ENCODE measurements around the gene ITPK1.

ITPK1 gene

DNA sequence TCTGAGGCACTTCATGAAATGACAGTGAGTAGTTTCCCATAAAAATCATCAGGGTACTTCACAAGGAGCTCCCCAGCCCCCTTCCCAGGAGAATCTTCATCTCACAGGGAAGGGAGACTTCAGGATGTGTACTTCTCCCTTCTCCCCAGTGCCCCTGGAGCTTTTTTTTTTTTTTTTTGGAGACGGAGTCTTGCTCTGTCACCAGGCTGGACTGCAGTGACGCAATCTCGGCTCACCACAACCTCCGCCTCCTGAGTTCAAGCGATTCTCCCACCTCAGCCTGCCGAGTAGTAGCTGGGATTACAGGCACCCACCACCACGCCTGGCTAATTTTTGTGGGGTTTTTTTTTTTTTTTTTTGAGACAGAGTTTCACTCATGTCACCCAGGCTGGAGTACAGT, 10.4 kb downstream of the ITPK1 start:
- no peak for DNase-seq (ENCODE audit: low read depth in 2 of 2)

DNA sequence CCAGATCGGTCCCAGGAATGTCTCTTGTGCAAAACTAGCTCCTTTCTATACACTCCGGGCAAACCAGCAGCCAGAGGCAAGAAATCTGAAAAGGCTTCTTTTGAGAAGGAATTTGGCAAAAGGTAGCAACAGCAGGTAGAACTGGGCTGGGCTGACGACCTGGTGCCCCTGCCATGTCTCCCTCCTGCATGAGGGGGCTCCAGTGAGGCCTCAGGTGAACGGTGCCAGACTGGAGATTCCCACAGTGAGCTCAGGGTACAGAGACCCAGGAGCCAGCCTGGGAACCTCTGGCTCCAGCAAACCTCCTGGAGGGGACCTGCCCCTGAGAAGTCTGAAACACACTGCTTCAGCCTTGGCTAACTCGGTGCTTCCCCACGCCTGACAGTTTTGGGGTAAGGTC, 10.8 kb downstream of the ITPK1 start:
- no peak for DNase-seq (ENCODE audit: low read depth in 2 of 2)

DNA sequence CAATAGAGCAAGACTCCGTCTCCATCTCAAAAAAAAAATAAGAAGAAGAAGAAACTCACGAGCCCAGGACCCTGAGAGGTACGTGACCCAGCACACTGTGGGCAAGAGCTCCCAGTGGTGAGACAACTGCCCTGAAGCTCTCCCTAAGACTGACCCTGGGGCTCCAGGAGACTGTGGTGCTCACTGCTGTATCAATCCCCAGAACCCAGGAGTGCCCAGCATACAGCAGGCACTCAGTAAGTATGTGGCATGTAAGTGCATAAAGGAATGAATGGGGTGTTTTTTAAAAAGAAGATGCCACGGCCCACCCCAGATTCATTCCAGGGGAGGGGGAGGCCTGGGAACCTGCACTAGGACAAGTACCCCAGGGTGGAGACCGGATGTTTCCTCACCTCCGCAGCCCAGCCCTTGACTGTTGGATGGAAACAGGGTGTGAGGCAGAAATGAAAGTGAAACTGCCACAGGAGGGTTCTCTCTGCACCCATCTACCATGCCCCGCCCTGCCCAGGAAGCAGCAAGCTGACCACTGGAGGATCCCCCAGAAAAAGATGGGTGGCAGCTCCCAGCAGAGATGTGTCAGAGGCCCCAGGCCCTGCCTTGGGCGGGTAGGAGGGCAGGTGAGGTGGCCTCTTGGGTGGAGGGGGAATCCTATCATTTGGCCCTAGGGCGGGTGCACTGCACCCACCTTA, 12.2 kb downstream of the ITPK1 start:
- peak in 1 of 2 donors; percentile 28 for DNase-seq (ENCODE audit: low read depth in 2 of 2)

DNA sequence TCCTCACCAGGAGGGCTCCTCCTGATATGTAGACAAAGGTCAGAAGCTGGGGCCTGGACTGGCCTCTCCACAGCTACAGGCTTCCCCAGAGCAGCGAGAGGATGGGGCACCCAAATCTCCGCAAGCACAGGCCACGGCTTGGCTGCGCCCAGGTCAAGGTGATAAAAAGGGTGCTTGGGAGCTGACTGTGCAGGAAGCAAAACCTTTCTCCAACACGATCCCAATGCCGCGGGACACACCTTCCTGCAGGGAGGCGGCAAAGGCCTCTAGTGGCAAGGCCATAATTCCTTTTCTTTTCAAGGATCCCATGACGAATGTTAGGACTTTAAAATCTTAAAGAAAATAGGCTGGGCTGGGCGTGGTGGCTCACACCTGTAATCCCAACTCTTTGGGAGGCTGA, 13.6 kb downstream of the ITPK1 start:
- DNase-seq (ENCODE audit: low read depth in 2 of 2) = no peak

DNA sequence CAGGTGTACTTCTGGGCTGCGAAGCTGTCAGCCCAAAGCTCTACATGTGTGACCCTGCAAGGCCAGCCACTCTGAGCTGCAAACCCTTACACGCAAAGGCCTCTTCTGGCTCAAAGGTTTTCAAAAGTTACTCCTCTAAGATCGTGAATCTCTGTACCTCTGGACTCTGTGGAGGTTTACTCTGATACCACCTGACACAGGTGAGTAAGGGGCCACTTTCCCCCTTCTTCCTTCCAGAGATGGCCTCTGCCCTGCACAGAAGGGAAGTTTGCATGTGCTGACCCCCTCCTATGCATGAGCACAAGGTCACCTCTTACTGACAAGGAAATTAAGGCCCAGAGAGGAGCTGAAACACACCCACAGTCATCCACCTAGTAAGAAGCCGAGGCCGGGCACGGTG, 14.5 kb downstream of the ITPK1 start:
- no peak for DNase-seq (ENCODE audit: low read depth in 2 of 2)

DNA sequence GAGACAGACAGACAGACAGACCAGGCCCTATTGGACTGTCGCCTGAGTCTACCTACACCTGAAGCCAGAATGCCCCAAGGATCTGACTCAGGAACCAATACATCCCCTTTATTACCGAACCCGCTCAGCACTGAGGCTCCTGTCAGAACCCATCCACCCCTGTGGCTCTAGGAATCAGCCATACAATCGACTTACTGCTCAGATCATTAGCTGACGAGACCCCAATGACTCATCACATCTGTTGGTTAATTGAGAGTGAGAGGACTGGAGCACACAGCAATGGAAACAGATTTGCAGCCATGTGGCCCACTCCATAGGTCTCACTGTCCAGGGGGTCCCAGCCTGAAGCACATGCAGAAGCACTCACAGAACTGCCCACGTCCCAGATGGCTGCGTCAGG, 15.2 kb downstream of the ITPK1 start:
- DNase-seq (ENCODE audit: low read depth in 2 of 2) = no peak

DNA sequence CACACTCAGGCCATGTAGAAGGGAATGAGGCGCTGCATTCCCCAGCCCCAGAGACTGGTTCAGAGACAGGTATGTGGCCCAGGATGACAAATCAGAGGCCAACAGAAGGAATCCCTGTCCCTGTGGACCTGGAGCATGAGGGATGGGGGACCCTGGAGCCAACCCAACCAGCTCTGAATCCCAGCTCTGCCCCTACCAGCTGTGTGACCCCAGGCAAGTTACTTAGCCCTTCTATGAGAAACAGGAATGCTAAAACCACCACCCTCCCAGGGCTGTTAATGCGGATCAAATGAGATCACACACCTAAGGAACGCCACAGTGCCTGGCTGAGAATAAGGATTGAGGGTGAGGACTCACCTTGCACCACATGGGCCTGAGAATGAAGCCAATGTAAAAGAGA, 15.6 kb downstream of the ITPK1 start:
- no peak for DNase-seq (ENCODE audit: low read depth in 2 of 2)

DNA sequence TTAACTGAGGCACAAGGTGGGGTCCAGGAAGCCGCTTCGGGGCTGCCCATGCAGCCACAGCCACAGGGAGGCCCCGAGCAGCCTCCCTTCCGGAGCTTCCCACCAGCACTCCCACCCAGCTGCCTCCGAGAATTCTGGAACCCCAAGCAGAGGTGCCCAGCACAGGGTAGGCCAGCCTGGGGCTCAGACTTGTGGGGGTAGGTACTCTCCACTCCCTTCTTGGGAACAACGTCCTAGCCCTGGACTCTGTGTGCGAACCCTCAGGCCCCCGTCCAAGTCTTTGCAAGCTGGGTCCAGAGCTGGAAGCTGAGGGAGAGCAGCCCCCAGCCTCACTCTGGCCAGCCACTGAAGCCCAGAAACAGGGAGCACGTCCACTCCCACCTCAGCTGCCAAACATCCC, 16.1 kb downstream of the ITPK1 start:
- DNase-seq (ENCODE audit: low read depth in 2 of 2) = no peak

DNA sequence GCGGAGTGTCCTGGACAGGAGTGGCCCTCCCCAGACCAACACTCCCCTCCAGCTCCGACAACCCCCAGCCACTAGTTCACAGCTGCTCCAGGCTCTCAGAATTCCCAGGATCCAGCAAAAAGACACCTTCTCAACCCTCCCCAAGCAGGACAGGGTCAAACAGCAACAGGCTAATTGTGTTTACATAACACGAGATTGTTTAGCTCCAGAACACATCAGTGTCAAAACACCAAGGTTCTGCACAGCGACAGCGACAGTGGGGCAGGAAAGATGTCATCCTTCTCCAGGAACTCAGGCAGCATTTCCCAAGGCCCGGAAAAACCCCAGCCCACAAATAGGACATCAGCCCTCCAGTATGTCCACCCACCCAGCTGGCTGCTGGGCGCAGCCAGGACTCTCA, 16.5 kb downstream of the ITPK1 start:
- no peak for DNase-seq (ENCODE audit: low read depth in 2 of 2)

DNA sequence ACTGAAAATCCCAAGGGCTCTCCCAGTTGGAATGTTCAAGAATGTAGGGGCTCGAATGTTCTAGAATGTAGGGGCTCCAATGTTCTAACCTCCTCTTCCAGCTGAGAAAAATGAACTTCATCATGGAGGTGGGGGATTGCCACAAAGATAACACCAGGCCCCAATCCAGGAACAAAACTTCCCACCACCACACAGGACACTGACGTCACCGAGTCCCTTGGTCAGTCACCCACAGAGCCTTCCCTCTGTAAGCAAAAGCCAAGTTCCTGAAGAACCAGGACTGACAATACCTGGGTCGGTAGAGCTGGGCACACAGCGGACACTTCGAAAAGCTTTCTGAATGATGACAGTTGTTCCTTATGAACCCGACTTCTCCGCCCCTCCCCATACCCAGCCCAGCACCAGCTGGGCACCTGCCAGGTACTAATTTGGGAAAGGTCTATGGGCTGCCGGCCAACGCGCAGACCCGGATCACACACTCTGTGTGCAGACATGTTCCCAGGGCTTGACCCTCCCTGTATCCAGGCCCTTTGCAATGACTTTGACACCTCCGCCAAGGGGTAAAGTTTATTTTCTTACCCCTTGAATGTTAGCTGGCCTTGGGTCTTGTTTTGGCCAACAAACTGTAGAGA, 18.9 kb downstream of the ITPK1 start:
- no peak for DNase-seq (ENCODE audit: low read depth in 2 of 2)

DNA sequence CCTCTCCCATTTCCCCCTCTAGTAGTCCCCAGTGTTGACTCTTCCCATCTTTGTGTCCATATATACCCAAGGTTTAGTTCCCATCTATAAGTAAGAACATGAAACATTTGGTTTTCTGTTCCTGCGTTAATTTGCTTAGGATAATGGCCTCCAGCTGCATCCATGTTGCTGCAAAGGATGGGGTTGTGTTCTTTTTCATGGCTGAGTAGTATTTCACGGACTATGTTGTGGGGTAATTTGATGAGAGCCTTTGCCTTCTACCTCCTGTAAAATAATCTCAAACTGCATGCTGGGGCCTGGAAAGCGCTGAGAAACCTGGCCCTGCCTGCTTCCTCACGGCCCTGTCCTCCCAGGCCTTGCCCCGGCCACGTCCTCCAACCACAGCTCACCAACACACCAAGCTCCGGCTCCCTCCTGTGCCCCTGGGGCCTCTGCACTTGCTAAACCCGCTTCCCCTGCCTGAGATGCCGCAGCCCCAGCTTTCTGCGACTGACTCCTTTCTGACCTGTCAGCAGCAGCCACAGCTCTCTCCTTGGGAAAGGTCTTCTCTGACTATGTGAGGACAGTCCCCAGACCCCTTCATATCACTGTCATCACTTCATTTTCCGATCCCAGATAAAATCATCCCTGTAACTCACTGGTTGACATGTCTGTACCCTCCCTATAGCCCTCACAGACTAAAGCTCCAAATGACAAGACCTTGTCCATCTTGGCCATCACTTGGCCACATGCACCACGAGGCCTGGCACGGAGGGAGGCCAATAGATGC, 19.8 kb downstream of the ITPK1 start:
- no peak for DNase-seq (ENCODE audit: low read depth in 2 of 2)

DNA sequence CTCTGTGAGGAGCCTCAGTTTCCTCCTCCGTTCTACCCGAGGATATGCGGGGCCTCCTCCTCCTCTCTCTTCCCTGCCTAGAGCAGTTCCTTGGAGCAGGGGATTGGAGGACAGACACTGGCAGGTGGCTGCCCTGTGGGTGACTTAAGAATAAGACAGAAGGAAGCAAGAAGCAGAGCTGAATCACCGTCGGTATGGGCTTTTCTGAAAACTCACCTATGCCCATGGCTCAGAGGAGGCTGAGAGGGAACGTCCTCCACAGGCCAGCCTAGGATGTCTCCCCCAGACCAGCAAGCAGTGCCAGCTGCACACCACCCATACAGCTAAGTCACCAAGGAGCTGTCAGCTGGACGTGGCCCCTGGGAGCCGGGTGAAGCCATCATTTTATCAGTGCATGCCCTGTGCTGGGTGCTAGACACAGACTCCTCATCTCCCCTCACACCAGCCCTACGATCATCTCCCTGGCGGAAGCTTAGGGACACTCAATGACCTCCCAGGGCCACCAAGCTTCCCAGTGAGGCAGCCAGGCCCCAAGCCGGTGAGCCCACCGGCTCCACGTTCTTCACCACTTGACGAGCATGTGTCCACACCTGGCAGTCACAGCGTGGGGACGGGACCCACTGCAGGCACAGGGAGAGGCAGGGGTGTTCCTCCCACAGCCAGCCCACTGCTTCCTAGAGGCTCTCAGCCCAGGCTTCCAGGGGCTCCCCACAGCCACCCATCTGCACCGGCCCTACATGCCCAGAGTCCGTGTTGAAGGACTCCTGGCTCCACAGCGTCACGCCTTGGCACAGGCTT, 21.4 kb downstream of the ITPK1 start:
- DNase-seq (ENCODE audit: low read depth in 2 of 2) = no peak

DNA sequence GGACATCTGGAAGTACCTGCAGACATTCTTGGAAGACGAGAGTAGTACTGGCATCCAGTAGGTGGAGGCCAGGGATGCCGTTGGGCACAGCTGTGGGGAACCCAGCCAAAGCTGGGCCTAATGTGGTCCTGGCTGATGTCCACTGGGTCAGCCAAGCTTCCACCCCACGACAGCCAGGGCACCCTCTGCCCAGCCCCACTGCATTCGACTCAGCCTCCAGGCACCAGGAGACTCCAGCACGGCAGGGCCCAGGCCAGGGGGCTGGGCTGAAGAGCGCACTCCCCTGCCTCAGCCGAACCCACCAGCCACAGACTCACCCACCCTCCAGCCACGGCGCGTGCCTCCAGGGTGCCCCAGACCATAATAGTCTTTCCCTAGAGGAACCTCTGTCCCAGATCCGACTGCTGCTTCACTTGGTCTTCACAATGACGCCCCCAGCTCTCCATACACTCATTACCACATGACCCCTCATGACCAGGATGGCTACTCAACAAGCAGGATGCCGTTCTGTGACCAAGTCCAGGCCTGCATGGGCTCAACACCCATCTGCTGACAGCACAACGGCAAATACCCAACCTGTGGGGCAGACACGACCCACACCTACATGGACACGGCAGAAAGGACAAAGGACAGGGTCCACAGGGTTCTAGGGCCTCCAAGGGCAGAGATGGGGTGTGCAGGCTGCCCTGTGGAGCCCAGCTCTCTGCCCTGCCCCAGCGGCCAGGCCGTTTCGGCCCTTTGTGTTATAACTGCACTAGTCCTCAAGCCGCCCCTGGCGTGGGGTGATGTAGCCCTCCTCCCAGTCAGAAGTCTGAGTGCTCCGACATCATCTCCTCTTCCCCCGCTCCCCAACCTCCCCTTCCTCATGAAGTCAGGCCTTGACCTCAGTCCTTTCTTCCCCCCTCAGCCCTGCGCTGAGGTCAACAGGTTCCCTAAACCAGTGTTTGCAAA, 22.8 kb downstream of the ITPK1 start:
- no peak for DNase-seq (ENCODE audit: low read depth in 2 of 2)

DNA sequence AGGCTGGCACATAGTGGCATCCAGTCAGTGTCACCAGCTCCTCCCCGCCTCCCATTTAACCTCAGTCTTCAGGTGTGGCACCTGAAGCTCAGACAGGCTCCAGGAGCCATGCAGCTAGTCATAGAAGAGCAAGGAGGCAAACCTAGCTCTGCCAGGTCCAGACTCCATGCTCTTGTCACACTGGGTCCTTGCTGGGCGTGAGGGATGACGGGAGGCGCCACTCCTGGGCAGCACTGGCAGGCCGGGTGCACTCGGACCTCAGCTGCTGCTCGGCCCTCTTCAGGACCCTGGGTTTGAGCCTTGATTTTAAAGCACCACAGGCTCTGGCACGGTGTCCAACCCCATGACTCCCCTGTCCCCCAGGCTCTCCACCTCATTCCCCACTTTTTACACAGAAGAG, 24.1 kb downstream of the ITPK1 start:
- DNase-seq (ENCODE audit: low read depth in 2 of 2) = no peak

DNA sequence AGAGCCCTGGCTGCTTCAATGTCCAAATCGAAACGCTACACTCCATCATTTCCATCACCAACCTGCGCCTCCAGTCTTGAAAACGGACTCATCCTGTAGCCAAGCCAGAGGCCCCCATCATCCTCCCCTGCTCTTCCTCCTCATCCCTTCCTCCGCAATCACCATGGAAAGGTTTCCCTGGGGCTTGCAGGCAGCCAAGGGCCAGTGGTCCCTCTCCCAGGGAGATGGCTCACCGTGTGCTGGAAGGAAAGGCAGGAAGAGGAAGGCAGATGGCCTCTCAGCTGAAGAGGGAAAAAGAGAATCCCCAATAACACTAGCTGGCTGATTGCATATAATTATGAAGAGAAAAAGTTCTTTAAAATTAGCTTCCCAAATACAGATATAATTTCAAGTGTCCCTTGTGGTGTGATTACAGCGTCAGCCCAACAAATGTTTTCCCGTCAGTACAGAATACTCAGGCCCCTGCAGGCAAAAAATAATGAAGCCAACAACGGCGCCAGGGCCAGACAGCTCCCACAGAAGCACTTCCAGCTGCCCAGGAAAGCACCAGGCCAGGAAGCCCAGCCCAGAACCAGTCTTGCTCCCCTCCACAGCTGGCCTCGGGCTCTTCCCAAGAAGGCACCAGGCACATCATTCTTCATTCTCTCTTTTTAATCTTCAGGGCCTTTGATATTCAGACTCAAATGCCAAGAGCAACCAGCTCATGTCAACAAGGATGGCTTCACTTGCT, 24.7 kb downstream of the ITPK1 start:
- DNase-seq (ENCODE audit: low read depth in 2 of 2) = no peak

DNA sequence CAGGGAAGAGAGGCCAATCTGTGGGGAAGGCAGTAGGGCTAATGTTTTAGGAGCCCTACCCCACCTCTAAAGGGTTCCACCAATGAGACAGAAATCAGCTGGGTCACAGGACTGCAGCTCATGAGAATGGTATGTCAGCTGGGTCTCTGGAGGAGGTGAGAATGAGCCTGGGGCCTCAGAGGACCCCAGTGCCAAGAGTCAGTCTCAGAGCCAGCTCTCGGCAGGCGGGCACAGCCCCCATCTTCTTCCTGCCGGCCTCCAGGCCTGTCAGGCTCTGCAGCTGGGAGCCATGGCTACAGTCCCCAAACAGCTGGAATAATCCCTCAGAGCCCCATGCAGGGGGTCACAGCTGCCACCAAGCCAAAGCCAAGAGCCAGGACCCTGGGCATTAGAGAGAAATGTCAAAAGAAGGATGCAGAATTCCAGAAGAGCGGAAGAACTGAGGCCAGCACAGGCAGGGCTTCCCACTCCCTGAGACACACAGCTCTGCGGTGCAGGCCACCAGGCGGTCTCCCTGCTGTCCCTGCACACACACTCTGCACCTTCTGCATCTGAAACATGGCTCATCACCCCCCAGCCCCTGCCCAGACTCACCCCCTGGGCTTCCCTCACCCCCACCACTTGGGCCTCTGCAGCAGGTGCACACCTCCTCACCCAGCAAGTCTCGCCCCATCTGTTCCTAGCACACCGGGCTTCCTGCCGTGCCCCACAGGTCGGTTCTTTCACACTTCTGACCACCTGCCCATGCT, 26.0 kb downstream of the ITPK1 start:
- DNase-seq (ENCODE audit: low read depth in 2 of 2) = no peak

DNA sequence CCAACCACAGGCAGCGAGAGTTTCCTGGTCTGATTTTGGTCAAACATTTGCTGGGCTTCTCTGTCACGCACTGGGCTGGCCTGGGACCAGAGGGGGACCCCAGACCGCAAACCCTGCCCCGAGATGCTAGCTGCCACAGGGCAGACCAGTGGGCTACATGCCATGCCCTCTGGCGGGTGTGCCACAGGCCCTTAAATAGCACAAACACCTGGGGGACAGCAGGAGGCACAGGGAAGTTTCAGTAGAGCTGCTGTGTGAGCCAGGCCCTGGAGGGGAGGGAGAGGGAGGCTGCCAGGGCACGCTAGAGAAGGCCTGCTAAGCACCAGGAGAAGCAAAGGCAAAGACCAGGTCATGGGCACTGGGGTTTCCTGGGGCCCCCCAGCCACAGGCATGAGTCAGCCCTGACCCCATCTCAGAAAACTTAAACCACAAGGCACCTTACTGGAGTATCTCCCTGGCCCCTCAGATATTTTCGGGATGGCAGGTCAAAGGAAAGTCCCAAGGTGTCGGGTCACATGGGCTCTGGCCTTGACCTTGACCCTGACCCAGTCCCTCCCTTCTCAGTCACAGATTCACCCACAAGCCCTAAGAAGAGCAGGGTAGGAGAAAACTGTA, 29.2 kb downstream of the ITPK1 start:
- DNase-seq (ENCODE audit: low read depth in 2 of 2) = no peak

DNA sequence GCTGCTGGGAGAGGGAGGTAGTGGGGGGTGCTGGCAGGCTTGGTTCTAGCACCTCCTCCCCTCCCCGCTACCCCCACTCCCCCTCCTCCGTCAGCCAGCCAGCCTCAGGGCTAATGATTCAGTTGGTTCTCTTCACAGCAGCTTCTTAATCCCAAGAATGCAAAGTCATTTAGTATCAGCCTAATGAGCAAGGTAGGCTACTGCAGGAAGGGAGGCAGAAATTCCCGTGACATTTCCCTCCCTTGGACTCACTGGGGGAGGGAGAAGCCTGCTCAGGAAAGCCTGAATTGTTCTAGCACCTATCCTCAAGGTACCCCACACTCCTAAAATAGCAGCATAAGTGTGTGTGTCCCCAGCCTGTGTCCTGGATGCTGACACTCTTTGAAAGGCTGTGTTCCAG, 29.8 kb downstream of the ITPK1 start:
- no peak for DNase-seq (ENCODE audit: low read depth in 2 of 2)

Measured in activated CD4-positive, alpha-beta T cell treated with anti-CD3 and anti-CD28 coated beads for 24 hours (primary cell).